ENCODE measurements around the gene CNTN3.

CNTN3 gene

DNA sequence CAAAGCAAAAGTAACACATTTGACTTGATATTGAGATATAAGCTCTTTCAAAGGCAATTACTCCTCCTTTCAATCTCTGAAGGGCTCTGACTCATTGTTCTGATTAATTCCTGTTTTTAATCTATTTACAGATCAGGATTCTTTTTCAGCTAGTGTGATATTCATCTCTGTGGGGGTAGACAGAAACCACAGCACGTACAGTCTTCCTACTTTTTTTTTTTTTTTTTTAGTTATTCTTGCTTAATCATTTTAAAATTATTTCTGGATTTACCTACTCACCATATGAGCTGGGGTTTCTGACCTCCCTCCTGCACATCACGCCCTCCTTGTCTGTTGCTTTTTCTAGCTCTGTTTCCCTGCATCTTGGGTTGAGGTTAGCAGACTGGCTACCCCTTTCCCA, 1.4 kb downstream of the CNTN3 start:
- TF ChIP-seq, protein P1, sequence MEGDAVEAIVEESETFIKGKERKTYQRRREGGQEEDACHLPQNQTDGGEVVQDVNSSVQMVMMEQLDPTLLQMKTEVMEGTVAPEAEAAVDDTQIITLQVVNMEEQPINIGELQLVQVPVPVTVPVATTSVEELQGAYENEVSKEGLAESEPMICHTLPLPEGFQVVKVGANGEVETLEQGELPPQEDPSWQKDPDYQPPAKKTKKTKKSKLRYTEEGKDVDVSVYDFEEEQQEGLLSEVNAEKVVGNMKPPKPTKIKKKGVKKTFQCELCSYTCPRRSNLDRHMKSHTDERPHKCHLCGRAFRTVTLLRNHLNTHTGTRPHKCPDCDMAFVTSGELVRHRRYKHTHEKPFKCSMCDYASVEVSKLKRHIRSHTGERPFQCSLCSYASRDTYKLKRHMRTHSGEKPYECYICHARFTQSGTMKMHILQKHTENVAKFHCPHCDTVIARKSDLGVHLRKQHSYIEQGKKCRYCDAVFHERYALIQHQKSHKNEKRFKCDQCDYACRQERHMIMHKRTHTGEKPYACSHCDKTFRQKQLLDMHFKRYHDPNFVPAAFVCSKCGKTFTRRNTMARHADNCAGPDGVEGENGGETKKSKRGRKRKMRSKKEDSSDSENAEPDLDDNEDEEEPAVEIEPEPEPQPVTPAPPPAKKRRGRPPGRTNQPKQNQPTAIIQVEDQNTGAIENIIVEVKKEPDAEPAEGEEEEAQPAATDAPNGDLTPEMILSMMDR (conservative IDR thresholded peaks at IDR 0.05; ENCODE audit: low read length), result no peak
- DNase-seq (ENCODE audit: low read depth), result peak; percentile 53
- H3K4me3 ChIP-seq (ENCODE audit: low read length), result peak overlapping the region; percentile 81

DNA sequence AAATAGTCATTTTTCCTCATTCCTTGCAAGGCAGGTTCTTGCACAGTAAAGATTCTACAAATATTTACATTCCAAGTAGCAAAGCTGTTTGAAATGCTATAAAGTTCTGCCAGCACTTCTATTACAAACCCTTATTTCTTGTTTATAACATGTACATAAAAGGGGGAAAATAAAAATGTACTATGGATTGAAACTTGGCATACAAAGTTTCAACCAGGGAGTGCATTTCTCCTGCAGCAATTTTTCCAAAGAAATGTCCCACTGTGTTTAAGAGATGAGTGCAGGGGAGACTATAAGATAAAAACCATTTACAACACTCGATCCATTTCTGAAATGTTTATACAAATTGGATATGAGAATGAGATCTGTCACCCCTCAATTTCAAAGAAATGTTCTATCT, 3.3 kb downstream of the CNTN3 start:
- DNase-seq (ENCODE audit: low read depth), result no peak
- TF ChIP-seq, protein P1 (conservative IDR thresholded peaks at IDR 0.05; ENCODE audit: low read length), result no peak
- no peak overlapping the region for H3K4me3 ChIP-seq (ENCODE audit: low read length)

DNA sequence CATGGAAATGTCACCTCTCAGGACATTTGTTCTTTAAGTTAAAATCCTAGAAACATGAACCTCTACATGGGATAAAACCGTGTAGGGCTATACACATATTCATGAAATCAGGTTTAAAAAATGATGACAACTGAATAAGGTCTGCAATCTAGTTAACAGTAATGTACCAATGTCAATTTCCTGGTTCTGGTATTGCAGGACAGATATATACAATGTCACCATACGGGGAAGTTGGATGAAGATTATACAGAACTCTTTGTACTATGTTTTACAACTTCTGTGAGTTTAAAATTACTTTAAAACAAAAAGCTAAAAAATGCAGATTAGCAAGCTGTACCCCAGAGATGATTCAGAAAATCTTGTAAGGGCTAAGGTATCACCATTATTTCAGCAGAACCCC, 6.7 kb downstream of the CNTN3 start:
- H3K4me3 ChIP-seq (ENCODE audit: low read length), result no peak overlapping the region
- TF ChIP-seq, protein P1 (conservative IDR thresholded peaks at IDR 0.05; ENCODE audit: low read length), result no peak
- no peak for DNase-seq (ENCODE audit: low read depth)

DNA sequence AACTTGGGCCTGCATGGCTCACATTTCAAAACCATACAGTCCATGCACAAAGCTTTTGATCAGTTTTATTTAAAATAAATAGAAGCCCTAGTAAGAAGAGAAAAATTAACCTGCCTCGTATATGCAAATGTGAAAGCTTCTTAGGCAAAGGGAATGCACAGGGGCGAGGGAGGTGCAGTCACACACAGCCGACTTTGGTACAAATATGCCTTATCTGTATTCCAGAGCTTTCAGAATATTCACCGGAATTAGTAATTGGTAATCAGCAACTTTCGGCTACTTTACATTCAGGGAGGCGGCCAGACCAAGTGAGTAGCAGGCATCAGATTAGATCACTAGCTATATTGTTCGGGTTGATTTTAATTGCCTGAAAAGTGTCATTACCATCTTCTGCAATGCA, 7.5 kb downstream of the CNTN3 start:
- DNase-seq (ENCODE audit: low read depth), result no peak
- H3K4me3 ChIP-seq (ENCODE audit: low read length), result no peak overlapping the region
- TF ChIP-seq, protein P1 (conservative IDR thresholded peaks at IDR 0.05; ENCODE audit: low read length), result no peak

DNA sequence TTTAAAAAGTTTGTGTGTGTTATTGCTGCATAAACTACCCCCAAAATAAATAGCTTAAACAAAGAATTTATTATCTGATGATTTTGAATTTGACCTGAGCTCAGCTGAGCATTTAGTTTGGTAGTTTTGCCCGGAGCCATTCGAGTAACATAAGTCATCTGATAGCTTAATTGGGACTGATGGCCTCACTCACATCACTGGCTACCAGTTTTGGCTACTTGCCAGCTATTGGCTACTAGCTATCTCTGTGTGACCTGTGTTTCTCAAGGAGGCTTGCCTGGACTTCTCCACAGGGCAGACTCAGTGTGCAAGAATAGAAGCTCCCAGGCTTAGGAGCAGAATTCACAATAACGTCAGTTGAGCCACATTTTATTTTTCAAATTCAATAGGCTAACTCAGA, 9.0 kb downstream of the CNTN3 start:
- TF ChIP-seq, protein P1 (conservative IDR thresholded peaks at IDR 0.05; ENCODE audit: low read length), result no peak
- no peak for DNase-seq (ENCODE audit: low read depth)
- H3K4me3 ChIP-seq (ENCODE audit: low read length), result no peak overlapping the region

DNA sequence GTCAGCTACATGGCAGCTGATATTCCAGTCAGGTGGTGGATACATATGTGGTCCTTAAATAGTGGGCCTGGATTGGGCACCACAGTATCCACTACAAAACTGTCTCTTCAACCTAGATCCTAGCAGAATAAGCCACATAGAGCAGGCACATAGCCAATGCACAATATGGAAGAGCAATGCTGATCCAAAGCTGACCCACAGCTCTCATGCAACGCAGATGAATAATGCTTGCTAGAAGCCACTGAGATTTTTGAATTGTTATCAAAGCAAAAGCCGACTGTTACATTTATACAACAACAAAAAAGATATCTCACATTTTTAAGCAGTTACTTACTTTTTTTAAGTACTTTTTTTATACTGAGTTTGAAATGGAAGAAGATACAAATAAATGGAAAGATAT, 11.2 kb downstream of the CNTN3 start:
- no peak overlapping the region for H3K4me3 ChIP-seq (ENCODE audit: low read length)
- DNase-seq (ENCODE audit: low read depth), result peak; percentile 48
- TF ChIP-seq, protein P1 (conservative IDR thresholded peaks at IDR 0.05; ENCODE audit: low read length), result no peak

DNA sequence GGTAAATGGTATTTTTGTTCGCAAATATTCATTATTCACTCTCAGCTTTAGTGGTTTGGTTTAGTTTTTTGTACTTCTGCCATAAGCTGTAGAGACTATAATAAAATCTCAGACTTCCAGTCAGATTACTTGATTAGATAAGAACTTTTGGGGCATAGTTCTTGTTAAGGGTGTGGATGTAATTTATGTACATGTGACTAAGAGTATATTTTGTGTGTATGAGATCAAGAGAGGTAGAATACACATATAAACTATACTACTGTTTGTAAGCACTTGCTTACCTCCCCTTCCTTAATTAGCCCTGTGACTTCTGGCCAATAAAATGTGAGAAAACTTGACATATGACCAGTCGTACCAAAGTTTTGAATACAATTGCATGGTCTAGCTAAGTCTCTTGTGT, 12.0 kb downstream of the CNTN3 start:
- TF ChIP-seq, protein P1 (conservative IDR thresholded peaks at IDR 0.05; ENCODE audit: low read length), result no peak
- no peak overlapping the region for H3K4me3 ChIP-seq (ENCODE audit: low read length)
- DNase-seq (ENCODE audit: low read depth), result no peak

Data from AG10803 (cell line).